ENCODE results near the gene SCN5A. TPM values are rescaled to one million over a fixed set of nuclear protein-coding genes. Genes with fewer than 3 reads are reported as not detected.

Gene SCN5A
- total RNA-seq (2021) (10.0 to 13.6 TPM (median 11.8 TPM) in 3 replicates), Bru-seq, nascent RNA (percentile 51 among the genes with signal in this experiment)
- long read RNA-seq, experiment 1, partial matches to known transcripts = 9 of 21 reads
- long read RNA-seq, experiment 1, other reads (novel, unspliced or antisense) = 12 of 21 reads
- long read RNA-seq, experiment 2, partial matches to known transcripts = 6 of 11 reads
- long read RNA-seq, experiment 2, other reads (novel, unspliced or antisense) = 5 of 11 reads
- long read RNA-seq, experiment 3 = 0 reads

DNA sequence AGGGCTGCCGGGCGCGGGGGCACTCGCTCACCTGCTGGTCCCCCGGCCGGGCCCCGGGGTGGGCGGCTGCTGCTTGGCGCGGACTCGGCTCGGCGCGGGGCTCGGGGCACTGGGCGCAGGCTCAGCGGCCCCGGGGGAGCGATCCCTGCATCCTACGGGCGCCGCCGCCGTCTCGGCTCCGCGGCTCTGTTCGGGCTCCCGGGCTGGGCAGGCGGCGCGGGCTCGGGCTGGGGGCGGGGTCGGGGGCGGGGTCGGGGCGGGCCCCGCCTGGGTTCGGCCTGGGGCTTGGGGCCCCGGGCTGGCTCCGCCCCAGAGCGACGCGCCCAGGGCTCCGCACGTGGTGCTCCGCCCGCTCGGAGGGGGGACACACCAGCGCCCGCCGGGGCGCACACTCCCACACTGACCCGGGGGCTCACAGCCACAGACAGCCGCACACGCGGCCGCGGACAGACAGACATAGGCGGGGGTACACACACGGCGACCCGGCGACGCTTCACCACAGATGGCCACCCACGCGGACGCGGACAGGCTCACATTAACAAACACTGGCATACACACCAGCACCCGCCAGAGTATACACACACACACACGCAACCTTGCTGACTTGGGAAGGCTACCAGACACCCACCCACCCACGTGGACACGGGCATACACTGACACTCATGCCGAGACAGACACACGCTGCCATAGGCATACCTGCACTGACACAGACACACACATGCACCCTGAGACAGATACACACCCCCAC, at the start of gene SCN5A:
Gene SCN5A, minus strand, starts transcription at position 188 of the 748 bp plus-strand sequence. CDS start 16,380 bp downstream, outside the sequence.
- Mint-ChIP-seq H3K27me3 (ENCODE audit: low read depth) (peaks cover 15% of the 10 kb centered on the region), H3K27ac (no peak within 1 kb of the TSS), H3K36me3 (no peaks in the 10 kb centered on the region), H3K4me3 (peak within 1 kb of the TSS; percentile 84), H3K9me3 (peaks cover 4% of the 10 kb centered on the region; the same call in 1 of the 2 replicates), H3K4me1 (peaks cover 4% of the 10 kb centered on the region; the same call in 1 of the 2 replicates)
- DNase-seq (ENCODE audit: low spot score) (peak; percentile 61), ATAC-seq (peak; percentile 78)
- ChIA-PET POLR2A (no interaction called here), CTCF (interaction anchor here (1.0 to 4.4 kb wide), 4 partner anchors 13 to 128 kb away, joined by 3 to 38 read pairs (median 6); no protein-coding TSS in a partner anchor)
- TF ChIP-seq, protein P1, sequence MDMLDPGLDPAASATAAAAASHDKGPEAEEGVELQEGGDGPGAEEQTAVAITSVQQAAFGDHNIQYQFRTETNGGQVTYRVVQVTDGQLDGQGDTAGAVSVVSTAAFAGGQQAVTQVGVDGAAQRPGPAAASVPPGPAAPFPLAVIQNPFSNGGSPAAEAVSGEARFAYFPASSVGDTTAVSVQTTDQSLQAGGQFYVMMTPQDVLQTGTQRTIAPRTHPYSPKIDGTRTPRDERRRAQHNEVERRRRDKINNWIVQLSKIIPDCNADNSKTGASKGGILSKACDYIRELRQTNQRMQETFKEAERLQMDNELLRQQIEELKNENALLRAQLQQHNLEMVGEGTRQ (CRISPR knock-in tag; IDR thresholded peaks at IDR 0.05) = peak; percentile 68
- TF ChIP-seq, protein P2, sequence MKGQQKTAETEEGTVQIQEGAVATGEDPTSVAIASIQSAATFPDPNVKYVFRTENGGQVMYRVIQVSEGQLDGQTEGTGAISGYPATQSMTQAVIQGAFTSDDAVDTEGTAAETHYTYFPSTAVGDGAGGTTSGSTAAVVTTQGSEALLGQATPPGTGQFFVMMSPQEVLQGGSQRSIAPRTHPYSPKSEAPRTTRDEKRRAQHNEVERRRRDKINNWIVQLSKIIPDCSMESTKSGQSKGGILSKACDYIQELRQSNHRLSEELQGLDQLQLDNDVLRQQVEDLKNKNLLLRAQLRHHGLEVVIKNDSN (CRISPR knock-in tag; IDR thresholded peaks at IDR 0.05) = peak; percentile 74; the same call in 1 of the 2 replicates
- no peak for TF ChIP-seq GTF2I (CRISPR knock-in tag; conservative IDR thresholded peaks at IDR 0.05)
- TF ChIP-seq, protein P3, sequence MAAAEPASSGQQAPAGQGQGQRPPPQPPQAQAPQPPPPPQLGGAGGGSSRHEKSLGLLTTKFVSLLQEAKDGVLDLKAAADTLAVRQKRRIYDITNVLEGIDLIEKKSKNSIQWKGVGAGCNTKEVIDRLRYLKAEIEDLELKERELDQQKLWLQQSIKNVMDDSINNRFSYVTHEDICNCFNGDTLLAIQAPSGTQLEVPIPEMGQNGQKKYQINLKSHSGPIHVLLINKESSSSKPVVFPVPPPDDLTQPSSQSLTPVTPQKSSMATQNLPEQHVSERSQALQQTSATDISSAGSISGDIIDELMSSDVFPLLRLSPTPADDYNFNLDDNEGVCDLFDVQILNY (CRISPR knock-in tag; IDR thresholded peaks at IDR 0.05) = no peak
- 0 out of 2 replicates have a peak, but pooled peaks have one; percentile 43 for TF ChIP-seq ZNF219 (CRISPR knock-in tag; IDR thresholded peaks at IDR 0.05; ENCODE audit: borderline replicate concordance)
- 0 out of 2 replicates have a peak, but pooled peaks have one; percentile 32 for TF ChIP-seq TEAD1 (CRISPR knock-in tag; IDR thresholded peaks at IDR 0.05)
- TF ChIP-seq, protein P4, sequence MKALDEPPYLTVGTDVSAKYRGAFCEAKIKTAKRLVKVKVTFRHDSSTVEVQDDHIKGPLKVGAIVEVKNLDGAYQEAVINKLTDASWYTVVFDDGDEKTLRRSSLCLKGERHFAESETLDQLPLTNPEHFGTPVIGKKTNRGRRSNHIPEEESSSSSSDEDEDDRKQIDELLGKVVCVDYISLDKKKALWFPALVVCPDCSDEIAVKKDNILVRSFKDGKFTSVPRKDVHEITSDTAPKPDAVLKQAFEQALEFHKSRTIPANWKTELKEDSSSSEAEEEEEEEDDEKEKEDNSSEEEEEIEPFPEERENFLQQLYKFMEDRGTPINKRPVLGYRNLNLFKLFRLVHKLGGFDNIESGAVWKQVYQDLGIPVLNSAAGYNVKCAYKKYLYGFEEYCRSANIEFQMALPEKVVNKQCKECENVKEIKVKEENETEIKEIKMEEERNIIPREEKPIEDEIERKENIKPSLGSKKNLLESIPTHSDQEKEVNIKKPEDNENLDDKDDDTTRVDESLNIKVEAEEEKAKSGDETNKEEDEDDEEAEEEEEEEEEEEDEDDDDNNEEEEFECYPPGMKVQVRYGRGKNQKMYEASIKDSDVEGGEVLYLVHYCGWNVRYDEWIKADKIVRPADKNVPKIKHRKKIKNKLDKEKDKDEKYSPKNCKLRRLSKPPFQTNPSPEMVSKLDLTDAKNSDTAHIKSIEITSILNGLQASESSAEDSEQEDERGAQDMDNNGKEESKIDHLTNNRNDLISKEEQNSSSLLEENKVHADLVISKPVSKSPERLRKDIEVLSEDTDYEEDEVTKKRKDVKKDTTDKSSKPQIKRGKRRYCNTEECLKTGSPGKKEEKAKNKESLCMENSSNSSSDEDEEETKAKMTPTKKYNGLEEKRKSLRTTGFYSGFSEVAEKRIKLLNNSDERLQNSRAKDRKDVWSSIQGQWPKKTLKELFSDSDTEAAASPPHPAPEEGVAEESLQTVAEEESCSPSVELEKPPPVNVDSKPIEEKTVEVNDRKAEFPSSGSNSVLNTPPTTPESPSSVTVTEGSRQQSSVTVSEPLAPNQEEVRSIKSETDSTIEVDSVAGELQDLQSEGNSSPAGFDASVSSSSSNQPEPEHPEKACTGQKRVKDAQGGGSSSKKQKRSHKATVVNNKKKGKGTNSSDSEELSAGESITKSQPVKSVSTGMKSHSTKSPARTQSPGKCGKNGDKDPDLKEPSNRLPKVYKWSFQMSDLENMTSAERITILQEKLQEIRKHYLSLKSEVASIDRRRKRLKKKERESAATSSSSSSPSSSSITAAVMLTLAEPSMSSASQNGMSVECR (CRISPR knock-in tag; IDR thresholded peaks at IDR 0.05; ENCODE audit: borderline replicate concordance) = peak; percentile 52; the same call in 1 of the 2 replicates
- TF ChIP-seq, protein P5, sequence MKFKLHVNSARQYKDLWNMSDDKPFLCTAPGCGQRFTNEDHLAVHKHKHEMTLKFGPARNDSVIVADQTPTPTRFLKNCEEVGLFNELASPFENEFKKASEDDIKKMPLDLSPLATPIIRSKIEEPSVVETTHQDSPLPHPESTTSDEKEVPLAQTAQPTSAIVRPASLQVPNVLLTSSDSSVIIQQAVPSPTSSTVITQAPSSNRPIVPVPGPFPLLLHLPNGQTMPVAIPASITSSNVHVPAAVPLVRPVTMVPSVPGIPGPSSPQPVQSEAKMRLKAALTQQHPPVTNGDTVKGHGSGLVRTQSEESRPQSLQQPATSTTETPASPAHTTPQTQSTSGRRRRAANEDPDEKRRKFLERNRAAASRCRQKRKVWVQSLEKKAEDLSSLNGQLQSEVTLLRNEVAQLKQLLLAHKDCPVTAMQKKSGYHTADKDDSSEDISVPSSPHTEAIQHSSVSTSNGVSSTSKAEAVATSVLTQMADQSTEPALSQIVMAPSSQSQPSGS (CRISPR knock-in tag; IDR thresholded peaks at IDR 0.05; ENCODE audit: borderline replicate concordance, low read depth) = no peak
- TF ChIP-seq, protein P6, sequence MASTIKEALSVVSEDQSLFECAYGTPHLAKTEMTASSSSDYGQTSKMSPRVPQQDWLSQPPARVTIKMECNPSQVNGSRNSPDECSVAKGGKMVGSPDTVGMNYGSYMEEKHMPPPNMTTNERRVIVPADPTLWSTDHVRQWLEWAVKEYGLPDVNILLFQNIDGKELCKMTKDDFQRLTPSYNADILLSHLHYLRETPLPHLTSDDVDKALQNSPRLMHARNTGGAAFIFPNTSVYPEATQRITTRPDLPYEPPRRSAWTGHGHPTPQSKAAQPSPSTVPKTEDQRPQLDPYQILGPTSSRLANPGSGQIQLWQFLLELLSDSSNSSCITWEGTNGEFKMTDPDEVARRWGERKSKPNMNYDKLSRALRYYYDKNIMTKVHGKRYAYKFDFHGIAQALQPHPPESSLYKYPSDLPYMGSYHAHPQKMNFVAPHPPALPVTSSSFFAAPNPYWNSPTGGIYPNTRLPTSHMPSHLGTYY (CRISPR knock-in tag; IDR thresholded peaks at IDR 0.05) = no peak
- no peak for TF ChIP-seq ZNF121 (CRISPR knock-in tag; IDR thresholded peaks at IDR 0.05)
- TF ChIP-seq ELF4 (CRISPR knock-in tag; IDR thresholded peaks at IDR 0.05; ENCODE audit: low read depth) = no peak
- TF ChIP-seq, protein P7, sequence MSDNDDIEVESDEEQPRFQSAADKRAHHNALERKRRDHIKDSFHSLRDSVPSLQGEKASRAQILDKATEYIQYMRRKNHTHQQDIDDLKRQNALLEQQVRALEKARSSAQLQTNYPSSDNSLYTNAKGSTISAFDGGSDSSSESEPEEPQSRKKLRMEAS (CRISPR knock-in tag; IDR thresholded peaks at IDR 0.05) = peak; percentile 84; the same call in 1 of the 2 replicates
- TF ChIP-seq ZNF232 (CRISPR knock-in tag; IDR thresholded peaks at IDR 0.05) = no peak
- no peak for TF ChIP-seq NFE2L1 (CRISPR knock-in tag; IDR thresholded peaks at IDR 0.05)
- TF ChIP-seq, protein P8, sequence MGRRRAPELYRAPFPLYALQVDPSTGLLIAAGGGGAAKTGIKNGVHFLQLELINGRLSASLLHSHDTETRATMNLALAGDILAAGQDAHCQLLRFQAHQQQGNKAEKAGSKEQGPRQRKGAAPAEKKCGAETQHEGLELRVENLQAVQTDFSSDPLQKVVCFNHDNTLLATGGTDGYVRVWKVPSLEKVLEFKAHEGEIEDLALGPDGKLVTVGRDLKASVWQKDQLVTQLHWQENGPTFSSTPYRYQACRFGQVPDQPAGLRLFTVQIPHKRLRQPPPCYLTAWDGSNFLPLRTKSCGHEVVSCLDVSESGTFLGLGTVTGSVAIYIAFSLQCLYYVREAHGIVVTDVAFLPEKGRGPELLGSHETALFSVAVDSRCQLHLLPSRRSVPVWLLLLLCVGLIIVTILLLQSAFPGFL (CRISPR knock-in tag; IDR thresholded peaks at IDR 0.05; ENCODE audit: borderline replicate concordance) = no peak

All from WTC11 (cell line).